HG03066 (cell line): Measurements from ENCODE around the gene PHLDA3.

Experiments
- ATAC-seq: cut with Tn5 transposase; IDR thresholded peaks from one replicate; pipeline ENCODE4 v1.9.1; 2021; ENCODE audit warnings: low read depth; ENCODE audit not compliant: unreplicated experiment

The PHLDA3 gene

DNA sequence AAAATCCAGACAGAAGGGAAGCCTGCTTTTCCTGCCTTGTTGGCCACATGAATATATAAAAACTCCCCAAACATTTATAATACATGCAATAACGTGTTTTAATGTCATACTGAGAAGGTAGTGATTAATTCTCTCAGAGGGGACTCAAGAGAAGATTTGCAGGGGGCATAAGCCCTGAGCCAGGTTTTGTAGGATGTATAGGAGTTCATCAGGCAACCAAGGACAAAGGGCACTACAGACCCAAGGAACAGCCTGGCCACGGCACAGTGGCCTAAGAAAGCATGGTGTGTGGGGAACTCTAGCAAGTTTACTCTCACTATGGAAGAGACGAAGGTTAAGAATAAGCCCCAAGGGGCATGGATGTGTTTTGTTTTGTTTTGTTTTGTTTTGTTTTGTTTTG, 32.0 kb downstream of the PHLDA3 start:
- ATAC-seq = no peak

DNA sequence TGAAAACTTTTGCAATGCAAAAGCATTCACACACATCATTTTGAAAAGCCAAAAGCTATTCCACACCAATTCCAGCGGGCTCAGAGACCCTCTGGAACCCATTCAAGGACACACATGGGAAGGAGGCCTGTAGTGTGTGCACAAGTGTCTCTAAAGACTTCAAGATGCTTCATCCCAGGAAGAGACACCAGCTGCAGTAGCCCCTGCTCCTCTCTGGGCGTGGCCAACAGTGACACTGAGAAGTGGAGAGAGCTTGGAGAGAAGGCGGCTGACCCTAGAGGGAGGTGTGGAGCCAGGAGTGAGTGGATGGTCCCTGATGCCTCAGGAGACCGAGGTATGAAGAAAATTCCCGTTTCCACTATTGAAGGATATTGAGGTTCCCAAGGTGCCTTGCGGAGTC, 32.6 kb downstream of the PHLDA3 start:
- no peak for ATAC-seq

- ATAC-seq = no peak
These were observed 34.7 kb downstream of the PHLDA3 start for GRCh38 chr1:201434266-201434665.

- no peak for ATAC-seq
These were observed 35.4 kb downstream of the PHLDA3 start for GRCh38 chr1:201433609-201434008.

GRCh38 chr1:201430776-201431175, 38.2 kb downstream of the PHLDA3 start:
- no peak for ATAC-seq

DNA sequence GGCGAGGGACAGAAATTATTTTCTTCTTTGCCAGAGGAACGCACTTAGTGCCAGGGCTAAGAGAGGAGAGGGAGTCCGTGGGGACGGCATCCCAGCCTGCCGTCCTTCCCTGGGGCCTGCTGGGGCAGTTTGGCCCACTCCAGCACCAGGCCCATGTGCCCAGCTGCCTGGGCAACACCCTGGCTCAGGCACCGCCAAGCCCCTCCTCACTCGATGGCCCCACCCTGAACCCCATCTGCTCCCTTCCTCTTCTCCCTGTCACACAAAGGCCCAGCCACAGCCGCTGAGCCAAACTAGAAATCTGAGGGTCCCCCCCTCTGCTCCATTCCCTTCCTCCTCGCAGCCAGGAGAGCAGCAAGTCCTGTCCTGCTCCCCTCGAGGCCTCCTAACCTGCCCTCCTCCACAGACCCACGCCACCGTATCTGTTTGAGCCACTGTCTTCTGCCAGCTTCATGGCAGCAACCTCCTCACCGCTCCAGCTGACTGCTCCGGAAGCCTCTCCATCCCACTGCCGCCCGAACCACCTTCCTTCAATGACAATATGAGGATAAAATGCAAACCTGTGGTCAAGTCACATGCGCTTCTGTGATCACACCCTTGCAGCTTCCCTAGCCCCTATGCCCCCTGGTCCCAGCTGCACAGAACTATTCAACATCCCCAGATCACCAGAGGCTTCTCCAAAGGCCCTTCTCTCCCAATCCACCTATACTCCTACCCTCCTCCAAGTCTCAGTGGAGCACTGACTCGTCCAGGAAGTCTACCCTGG, 39.1 kb downstream of the PHLDA3 start:
- no peak for ATAC-seq

GRCh38 chr1:201427963-201428362, 41.0 kb downstream of the PHLDA3 start:
- ATAC-seq = no peak

- no peak for ATAC-seq
These were observed 42.3 kb downstream of the PHLDA3 start for GRCh38 chr1:201426479-201427310.

- ATAC-seq = no peak
These were observed 44.8 kb downstream of the PHLDA3 start for GRCh38 chr1:201424146-201424545.

GRCh38 chr1:201423655-201424054, 45.3 kb downstream of the PHLDA3 start:
- no peak for ATAC-seq

DNA sequence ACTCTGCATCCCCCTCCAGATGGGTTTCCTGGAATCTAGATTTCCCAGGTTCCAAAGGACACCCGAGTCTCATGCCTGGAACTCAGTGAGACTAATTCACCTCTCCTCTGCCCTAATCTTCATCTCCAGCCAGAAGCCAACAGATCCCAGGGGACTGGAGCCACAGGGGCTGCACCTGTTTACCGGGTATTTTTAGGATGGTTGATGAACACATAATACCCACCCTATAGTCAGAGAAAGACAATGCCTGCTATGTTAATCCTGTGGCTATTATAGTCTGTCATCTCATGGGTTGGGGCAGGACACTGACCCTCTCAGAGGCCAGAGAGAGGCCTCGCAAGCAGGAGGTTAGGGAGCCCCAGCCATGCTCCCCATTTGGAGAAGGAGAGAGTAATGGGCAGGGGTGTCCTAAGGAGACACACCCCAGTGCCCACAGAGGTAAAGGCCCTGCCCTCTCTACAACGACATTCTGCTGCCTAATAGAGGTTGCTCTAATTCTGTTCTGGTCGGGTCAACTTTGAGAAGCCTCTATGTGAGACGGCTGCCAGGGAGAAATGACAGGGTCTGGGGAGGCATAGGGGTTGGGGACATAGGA, 46.5 kb downstream of the PHLDA3 start:
- no peak for ATAC-seq

GRCh38 chr1:201422026-201422425, 47.0 kb downstream of the PHLDA3 start:
- no peak for ATAC-seq

GRCh38 chr1:201421041-201421440, 47.9 kb downstream of the PHLDA3 start:
- no peak for ATAC-seq

DNA sequence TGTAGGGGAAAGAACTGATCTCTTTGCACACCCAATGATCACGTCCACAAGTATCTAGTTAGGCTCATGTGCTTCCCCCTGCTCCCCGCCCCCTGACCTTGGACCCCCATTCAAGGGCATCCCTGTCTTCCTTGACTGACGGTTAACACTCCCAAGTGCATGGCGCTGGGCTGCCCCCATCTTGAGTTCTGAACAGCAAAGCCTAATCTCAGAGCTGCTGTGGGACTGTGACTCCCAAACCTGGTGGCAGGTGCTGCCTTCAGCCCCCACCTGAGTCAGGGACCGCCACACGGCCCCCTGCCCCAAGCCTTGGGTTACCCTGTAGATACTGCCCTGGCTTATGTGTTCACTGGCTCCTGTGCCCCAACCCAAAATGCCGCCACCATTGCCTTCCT, 48.4 kb downstream of the PHLDA3 start:
- no peak for ATAC-seq

- ATAC-seq = no peak
These were observed 49.0 kb downstream of the PHLDA3 start for GRCh38 chr1:201419746-201420607.

GRCh38 chr1:201419256-201419655, 49.7 kb downstream of the PHLDA3 start:
- no peak for ATAC-seq

DNA sequence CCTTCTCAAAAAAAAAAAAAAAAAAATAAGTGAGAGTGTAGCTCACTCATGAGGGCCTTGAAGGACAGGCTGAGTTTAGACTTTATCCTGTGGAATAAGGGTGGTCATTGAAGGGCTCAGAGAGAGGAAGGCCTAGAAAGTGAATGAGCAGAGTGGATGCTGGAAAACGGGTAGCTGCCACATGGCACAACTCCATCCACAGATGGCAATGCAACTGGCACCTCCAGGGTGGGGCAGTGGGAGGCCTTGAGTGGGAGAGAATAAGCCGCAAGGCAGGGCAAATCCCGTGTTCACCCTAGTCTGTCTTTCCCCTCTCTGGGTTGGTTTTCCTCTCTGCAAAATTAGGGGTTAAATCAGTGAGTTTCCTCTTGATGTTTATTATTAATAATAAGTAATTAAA, 50.5 kb downstream of the PHLDA3 start:
- no peak for ATAC-seq
